HT-29 (cell line): ENCODE results near the gene TMEM223. TPM values are rescaled to one million over a fixed set of nuclear protein-coding genes. Genes with fewer than 3 reads are reported as not detected.
A peak's percentile ranks its signal among the peaks of the same experiment; 100 is the strongest.
"Not testable (repeated sequence)": the region's sequence is repeated elsewhere in the genome, so short reads cannot be mapped to it uniquely, and the experiment has no call there.

Experiments
- DNase-seq: peaks from one replicate; pipeline ENCODE4 v3.0.0-alpha.2; 2015; ENCODE audit warnings: low spot score
- total RNA-seq: library from RNA; depleted of rRNA; stranded (reverse); fragments of >200 nt; shearing (Covaris generic); gene quantifications from 2 replicates; pipeline ENCODE4 v1.2.3, GENCODE V29; 2014; rRNA removed

The TMEM223 gene, protein sequence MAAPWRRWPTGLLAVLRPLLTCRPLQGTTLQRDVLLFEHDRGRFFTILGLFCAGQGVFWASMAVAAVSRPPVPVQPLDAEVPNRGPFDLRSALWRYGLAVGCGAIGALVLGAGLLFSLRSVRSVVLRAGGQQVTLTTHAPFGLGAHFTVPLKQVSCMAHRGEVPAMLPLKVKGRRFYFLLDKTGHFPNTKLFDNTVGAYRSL
- total RNA-seq = 77.3 and 79.3 TPM in 2 replicates

DNA sequence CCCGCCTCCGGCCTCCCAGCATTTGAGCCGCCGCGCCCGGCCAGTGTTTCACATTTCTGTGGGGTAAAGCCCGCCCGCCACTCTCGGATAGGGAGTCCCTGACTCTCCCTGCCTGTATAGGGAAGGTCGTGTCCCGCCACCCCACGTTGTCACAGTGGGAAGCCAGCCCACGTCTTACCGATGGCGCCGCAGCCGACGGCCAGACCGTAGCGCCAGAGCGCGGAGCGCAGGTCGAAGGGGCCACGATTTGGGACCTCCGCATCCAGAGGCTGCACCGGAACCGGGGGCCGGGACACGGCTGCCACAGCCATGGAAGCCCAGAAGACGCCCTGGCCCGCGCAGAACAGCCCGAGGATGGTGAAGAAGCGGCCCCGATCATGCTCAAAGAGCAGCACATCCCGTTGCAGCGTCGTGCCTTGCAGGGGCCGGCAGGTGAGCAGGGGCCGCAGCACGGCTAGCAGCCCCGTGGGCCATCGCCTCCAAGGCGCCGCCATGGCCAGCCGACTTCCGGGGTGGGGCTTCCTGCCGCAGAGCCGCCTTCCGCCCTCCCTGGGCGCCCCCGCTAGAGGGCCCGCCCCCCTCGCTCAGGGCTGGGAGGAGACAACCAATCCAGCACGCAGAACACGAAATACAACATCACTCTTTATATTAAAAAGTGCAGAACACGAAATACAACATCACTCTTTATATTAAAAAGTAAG is at the start of gene TMEM223:
Gene TMEM223, minus strand, starts transcription at position 506 of the 701 bp plus-strand sequence. Its CDS starts 12 bp downstream, at position 494.
- peak; percentile 91 for DNase-seq

DNA sequence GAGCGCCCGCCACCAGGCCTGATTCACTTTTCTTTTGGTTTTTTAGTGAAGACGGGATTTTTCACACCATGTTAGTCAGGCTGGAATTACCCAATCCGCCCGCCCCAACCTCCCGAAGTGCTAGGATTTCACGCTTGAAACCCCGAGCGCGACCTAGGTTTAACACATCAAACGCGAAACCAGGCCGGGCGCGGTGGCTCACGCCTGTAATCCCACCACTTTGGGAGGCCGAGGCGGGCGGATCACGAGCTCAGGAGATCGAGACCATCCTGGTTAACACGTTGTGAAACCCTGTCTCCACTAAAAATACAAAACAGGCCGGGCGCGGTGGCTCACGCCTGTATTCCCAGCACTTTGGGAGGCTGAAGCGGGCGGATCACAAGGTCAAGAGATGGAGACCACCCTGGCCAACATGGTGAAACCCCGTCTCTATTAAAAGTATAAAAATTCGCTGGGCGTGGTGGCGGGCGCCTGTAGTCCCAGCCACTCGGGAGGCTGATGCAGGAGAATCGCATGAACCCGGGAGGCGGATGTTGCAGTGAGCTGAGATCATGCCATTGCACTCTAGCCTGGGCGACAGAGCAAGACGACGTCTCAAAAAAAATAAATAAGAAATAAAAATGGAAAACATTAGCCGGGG is 49.0 kb upstream of the TMEM223 start:
- peak; percentile 99 for DNase-seq

DNA sequence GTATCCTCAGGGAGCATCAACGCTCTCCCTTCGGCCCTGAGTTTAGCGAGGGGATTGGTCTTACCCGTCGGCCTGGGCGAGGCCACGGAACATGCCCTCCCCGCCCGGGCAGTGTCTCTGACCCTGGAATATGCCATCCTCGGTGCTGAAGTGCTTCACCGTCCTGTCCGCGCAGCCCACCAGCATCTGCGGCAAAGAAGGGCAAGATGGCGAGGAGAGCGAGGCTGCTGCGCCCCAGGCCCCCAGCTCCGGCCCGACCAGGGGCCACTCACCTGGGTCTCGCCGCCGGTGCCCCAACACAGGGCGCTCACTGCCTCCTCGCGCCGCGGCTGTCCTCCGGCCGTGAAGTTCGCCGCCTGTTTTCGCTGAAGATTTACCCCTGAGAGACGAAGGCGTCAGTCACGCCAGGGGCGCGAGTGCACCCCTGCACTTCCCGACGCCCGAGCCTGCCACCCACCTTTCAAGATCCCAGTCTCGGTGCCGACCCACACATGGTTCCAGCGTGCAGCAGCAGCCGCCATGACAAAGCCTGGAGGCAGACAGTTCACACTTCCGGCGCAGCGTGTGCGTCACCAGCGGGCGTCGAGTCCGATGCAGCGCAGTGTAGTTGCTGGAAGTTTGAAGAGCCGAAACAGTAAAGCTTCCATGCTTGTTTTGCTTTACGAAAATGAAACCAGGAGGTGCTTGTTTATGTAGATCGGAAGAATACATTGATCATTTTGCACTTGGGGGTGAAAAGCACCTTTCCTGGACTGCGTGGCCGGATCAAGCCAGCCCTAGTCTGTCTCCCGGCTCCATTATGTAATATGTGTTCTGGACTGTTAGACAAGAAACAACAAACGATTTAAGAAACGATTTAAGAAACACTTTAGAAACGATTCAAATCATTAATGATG is 47.5 kb upstream of the TMEM223 start, which contains the start of gene WDR74:
Gene WDR74, minus strand, starts transcription at position 541 of the 896 bp plus-strand sequence. Its CDS starts 20 bp downstream, at position 521.
- DNase-seq = peak; percentile 98

- no peak for DNase-seq
These were observed 43.5 kb upstream of the TMEM223 start for GRCh38 chr11:62835336-62835735.

- no peak for DNase-seq
These were observed 40.8 kb upstream of the TMEM223 start, which contains the start of gene TEX54 for GRCh38 chr11:62832336-62833234. Gene TEX54 (minus strand): TSS chr11:62832841.

DNA sequence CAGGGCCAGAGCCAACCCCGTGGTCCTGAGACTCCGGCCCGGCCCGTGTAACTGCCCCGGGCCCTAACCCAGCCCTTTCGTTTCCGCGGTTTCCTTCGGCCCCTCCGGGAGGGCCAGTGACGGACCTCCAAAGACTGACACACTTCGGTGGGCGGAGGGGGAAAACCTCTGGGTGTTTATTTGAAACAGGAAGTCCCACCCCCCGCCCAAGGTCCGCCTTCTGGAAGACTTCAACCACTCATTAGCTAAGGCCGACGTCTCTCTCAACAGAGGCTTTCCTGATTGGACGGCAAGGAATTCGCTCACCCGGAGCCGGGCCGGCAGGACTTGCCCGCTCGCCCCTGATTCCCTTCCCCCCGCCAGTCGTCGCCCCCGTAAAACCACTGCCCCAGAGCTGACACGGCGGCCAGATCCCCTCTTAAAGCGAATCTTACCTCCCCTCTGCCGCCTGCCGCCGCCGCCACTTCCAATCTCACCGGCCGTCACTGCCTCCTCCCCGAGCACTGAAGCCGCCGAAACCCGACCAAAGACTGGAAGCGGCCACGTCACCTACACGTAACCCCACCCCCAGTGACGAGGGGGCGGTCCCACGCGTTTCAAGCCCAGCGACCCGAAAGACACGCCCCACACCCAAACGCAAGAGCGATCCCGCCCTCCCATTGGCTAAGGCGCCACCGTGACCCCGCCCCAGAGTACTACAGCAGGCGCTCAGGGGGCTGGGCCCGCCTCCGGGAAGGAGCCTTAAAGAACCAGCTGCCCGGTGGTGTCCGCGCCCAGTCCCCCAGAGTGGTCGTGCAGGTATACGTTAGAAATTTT is 39.9 kb upstream of the TMEM223 start, which contains the start of gene STX5:
Gene STX5, minus strand, starts transcription at position 532 of the 816 bp plus-strand sequence. CDS start 808 bp downstream, outside the sequence.
- peak; percentile 100 for DNase-seq

- no peak for DNase-seq
These were observed 39.2 kb upstream of the TMEM223 start for GRCh38 chr11:62830904-62831519.

DNA sequence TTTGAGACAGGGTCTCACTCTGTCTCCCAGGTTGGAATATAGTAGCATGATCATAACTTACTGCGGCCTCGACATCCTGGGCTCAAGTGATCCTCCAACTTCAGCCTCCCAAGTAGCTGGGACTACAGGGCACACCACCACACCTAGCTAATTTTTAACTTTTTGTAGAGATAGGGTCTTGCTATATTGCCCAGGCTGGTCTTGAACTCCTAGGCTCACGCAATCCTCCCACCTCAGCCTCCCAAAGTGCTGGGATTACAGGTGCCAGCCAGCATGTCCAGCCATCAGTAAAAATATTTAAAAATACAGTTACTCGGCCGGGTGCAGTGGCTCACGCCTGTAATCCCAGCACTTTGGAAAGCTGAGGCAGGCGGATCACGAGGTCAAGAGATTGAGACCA is 36.3 kb upstream of the TMEM223 start:
- DNase-seq = not testable (repeated sequence)

GRCh38 chr11:62823677-62824076 is 31.9 kb upstream of the TMEM223 start:
- no peak for DNase-seq

GRCh38 chr11:62817129-62817528 is 25.3 kb upstream of the TMEM223 start:
- no peak for DNase-seq

- no peak for DNase-seq
These were observed 24.8 kb upstream of the TMEM223 start for GRCh38 chr11:62816557-62816956.

DNA sequence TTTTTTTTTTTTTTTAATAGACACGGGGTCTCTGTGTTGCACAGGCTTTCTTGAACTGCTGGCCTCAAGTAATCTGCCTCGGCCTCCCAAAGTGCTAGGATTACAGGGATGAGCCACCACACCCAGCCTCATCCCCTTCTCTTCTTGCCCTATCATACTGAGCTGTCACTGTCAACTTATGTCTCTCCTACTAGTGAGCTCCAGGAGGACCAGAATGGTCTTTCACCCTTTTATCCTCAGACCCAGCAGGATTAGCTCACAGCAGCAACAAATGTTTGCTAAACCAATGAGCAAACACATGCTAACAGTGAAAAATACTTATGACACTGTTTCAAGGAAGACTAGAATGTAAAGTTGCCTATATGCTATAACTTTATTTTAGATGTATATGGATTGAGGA is 19.9 kb upstream of the TMEM223 start:
- DNase-seq = no peak

DNA sequence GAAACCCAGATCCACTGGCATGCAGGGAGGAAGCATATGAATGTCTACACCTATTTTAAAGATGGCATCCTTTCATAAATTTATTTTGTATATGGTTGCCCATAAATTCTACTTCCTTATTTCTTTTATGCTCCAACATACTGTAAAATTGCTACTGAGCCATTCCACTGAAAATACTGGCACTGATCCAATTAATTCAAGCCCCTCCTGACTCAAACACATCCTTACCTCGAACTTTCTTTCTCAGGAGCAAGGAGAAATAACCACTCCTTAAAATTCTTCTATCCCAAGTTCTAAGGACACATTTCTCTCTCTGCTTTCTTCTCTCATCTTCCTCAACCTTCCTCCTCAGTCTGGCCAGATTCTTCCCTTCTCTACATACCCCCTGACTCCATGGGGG is 18.9 kb upstream of the TMEM223 start:
- DNase-seq = no peak

- DNase-seq = no peak
These were observed 14.9 kb upstream of the TMEM223 start for GRCh38 chr11:62806611-62807121.

DNA sequence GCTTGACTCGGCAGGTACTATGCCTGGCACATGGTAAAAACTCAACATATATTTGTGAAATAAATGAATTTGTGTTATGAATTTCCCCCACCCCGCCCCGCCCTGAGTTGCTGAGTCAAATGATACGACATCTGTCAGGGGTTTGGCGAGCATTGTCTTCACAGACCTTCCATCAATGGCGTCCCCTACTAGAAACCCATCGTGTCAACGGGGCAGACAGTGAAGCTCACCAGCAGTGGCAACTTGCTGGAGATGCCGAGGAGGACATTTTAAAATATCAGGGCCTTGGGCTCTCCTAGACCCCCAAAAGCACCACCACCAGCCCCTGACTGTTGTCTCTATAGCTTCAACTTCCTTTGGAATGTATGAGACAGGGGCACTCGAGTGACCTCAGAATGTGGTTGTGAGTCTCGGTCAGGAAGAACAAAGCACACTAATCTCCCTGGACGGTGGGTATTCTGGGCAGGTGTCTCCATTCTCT is 14.2 kb upstream of the TMEM223 start:
- no peak for DNase-seq

DNA sequence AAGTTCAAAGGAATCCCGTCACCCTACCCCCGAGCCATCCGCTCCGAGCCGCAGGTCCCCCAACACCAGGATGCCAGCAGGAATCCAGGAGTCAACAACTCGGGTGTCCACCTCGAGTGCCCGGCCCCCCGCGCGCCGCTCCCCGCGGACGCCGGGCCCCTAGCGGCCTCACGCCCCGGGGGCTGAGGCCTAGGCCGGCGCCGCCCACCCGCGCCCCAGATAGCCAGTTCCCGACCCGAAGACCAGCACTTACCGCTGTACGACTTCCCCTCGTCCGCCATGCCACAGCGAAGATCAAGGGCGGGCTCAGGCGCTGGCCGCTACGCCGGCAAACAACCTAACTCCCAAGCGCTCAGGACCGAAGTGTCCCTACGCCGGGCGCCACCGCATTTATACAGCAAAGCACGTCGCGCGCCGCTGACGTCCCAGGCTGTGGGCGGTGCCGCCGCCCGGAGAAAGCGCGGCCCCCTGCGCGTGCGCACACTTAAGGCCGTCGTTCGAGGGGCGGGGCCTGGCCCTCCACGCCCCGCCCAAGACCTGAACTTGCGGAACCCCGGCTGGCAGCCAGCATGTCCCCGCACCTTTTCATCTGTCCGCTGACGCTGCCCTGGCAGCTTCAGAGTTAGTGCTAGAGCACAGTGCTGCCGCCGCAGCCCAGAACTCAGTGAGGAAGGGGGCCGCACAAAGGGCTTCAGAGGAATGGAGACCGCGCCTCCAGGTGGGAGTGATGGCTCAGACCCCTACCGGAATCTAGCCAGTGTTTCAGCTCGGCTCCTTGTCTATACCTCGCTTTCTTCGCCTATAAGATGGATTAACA is 13.5 kb upstream of the TMEM223 start, which contains the start of gene NXF1:
Gene NXF1, minus strand, starts transcription at position 365 of the 817 bp plus-strand sequence. Its CDS starts 84 bp downstream, at position 281.
- peak; percentile 99 for DNase-seq

DNA sequence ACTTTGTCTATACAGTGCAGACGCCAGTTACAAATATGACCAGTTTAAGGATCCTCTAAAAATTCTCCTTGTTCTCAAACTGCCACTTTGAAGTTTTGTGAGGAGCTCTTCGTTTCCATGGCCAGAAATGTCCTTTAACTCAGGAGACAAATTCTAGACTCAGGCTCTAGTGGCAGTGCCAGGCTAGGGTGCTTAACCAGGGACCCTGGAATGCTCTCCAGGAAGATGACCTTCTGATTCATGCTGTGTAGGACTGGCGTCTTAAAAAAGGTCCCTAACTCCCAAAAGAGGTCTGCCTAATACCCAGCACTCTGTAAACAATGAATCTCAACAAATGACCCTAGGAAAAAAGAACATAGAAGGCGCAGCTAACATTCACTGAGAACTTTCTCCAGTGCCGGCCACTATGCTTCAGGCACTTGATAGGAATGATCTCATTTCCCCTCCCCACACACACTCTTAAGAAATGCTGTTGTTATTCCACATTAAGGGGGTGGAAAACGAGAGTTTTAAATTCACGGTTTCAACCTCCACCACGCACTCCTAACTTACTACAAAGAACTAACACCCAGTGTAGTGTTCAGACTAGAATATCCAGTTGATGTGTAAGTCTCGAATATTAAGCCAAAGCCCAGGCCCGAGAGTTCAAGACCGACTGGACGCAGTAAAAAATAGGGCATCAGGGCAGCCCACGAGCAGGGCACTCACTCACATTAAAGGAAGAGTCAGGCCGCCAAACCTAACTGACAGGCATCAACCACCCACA is 12.7 kb upstream of the TMEM223 start:
- DNase-seq = peak; percentile 75
